Posterior cingulate gyrus (tissue), 11 donors: Measurements from ENCODE around the gene PAX5.

Experiments
- DNase-seq, 10 donors: peaks; one replicate each; pipeline versions ENCODE4 v3.0.0 to v3.0.0-alpha.2; 2020 to 2021; ENCODE audit warnings: mixed read lengths in 3 of 10
- intact Hi-C: fragments of 100-400 bp; cut with DNase I; formaldehyde crosslinking; loops from one replicate; pipeline ENCODE4 v1.15.1; 2023

The PAX5 gene

GRCh38 chr9:36937346-36937745 is 96.7 kb downstream of the PAX5 start:
- no peak for DNase-seq
- intact Hi-C loops = no loop called here

DNA sequence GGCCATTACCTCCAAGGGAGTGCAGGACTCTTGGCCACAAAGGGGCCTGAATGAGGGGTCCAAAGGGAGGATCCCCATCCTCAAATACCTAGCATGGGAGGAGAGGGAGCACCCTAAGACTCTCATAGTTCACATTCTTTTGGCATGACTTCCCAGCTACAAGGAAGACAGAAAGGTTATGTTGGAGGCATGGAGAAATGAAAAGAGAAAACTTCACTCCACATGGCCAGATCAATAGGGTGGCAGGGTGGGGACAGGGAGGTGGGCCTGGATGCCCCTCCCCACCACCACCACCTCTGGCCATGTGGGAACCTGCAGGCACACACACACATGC is 97.6 kb downstream of the PAX5 start:
- no peak for DNase-seq
- intact Hi-C loops = no loop called here

DNA sequence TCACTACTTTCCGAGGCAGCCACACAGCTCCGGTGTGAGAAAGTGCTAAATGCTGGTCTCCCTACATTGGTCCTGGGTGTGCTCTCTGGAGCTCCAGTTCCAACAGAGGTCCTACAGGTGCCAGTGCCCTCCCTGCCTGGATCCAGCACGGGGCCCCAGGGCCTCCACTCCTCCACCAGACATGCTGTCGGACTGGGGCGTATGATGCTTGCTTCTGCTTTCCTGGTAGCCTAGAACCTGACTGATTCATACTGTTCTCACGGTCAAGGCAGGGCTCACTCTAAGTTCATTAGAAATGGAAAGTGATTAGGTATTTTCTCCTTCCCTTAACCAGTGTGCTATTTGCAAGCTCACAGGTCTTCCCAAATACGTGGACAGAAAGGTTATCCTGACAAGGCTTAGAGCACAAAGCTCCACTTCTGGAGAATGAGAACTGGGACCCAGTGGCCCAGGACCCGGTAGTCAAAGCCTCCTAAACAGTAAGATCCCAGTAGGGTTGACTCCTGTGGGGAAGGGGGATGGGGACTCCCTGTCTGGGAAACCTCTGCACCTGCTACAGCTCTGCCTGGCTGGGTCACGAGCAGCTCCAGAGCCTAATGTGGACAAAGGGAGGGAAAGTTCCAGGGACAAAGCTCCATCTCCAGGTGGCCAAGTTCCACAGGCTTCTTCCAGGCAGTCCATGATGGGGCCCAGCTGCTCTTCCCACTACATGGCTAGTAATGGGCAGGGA is 98.1 kb downstream of the PAX5 start:
- no peak for DNase-seq
- intact Hi-C loops = no loop called here

GRCh38 chr9:36935332-36935731 is 98.7 kb downstream of the PAX5 start:
- DNase-seq = no peak
- intact Hi-C loops = no loop called here

GRCh38 chr9:36934478-36935065 is 99.5 kb downstream of the PAX5 start:
- no peak for DNase-seq
- intact Hi-C loops = no loop called here

- no peak for DNase-seq
Observed at GRCh38 chr9:36933676-36934215, 100.3 kb downstream of the PAX5 start.

GRCh38 chr9:36932198-36932597 is 101.9 kb downstream of the PAX5 start:
- no peak for DNase-seq
- intact Hi-C loops = no loop called here

More at GRCh38 chr9:36933676-36934215, 100.3 kb downstream of the PAX5 start:
- intact Hi-C loops = no loop called here

DNA sequence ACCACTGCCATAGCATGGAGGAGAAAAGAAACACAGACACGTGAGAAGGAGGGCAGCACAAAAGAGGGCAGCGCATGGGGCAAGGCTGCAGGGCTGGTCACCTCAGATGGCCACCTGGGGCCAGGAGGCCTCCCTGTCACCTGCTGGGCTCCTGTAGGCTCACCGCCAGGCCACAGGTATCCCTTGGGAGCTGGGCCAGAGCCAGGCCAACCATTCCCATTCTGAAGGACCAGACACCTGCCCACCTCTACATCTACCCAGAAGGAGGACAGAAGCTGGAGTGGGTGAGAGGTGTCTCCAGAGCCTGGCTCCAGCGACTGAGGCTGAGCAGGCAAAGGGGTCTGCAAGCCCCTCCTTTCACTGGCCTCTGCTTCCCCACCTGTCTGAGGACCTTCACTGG is 103.1 kb downstream of the PAX5 start:
- intact Hi-C loops = no loop called here
- DNase-seq = no peak

- intact Hi-C loops = no loop called here
- peak in 1 of 10 donors; percentile 35 for DNase-seq
Observed at GRCh38 chr9:36929350-36929675, 104.8 kb downstream of the PAX5 start.

GRCh38 chr9:36928670-36929349 is 105.3 kb downstream of the PAX5 start:
- peak in 1 of 10 donors; percentile 6 for DNase-seq
- intact Hi-C loops = no loop called here

DNA sequence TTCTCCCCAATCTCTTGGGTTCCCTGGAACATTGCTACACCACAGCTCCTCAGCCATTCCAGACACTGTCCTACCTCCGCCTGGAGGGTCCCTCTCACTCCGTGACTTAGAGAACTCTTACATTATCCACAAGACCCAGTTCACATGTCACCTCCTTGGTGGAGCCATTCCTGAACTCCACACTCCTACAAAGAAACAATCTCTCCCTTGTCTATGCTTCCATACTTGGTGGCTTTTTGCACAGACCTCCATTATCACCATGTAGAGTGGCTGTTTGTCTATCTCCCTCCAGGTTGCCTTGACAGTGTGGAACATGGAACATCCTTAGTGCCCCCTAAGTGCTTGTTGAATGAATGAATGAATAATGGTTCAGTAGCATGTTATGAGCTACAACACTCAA is 105.9 kb downstream of the PAX5 start:
- no peak for DNase-seq
- intact Hi-C loops = no loop called here

- DNase-seq = peak in 1 of 10 donors; percentile 18
- intact Hi-C loops = no loop called here
Observed at GRCh38 chr9:36924757-36925432, 109.2 kb downstream of the PAX5 start.

DNA sequence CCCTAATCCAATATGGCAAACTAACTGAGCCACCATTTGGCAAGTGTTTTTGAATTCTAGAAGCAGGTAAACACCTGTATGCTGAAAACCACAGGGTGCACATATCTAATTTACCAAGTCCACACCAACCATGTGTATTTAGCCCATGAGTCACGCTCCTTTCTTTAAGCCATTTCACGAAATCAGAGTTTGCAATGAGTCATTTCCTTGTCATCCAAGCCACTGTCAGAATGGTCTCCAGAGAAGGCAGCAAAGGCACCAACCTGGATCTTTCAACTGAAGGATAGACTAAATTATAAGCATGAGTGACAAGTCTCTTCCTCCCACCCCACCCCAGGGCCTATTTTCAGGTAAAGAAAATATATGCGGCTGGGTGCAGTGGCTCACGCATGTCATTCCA is 110.0 kb downstream of the PAX5 start:
- DNase-seq = no peak
- intact Hi-C loops = no loop called here

GRCh38 chr9:36923025-36923625 is 110.9 kb downstream of the PAX5 start:
- intact Hi-C loops = no loop called here
- DNase-seq = peak in 1 of 10 donors; percentile 50

GRCh38 chr9:36922548-36922947 is 111.5 kb downstream of the PAX5 start:
- intact Hi-C loops = no loop called here
- DNase-seq = peak in 1 of 10 donors; percentile 19

- no peak for DNase-seq
- intact Hi-C loops = no loop called here
Observed at GRCh38 chr9:36914212-36914577, 119.9 kb downstream of the PAX5 start.

DNA sequence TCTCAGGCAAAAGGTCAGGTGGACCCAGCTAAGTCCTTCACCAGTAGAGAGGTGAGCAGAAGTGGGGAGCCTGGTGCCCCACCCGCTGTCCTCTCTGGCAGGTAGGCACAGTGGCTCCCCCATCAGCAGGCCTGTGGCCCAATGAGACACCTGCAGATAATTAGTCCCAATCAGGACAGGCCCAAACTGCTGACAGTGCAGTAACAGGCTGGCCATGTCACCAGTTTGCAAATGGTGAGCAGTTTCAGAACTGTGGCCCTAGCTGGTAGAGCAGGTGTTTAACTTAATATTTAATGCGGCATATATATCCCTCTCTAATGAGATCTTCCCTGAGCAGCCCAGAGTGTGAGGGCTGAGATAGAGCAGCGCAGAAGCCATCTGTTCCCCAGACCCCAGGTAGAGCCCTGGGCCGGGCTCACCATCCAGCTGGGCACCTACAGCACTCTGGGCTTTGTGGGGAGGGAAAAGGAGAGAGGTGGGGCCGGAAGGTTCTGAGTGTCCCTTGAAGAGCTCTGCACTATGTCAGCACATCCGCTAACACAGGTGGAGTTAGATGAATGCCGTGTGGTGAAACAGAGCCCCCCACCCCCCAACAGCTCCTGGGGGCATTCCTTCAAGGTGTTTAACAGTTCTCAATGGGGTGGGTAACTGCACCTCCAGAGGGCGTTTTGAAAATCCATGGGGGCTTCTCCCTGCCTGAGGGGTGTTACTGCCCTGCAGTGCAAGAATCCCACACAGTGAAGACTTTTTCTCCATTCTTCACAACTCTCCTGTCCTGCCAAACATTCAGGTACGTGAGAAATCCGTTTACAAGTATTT is 120.5 kb downstream of the PAX5 start:
- DNase-seq = peak in 2 of 10 donors; percentile 39
- intact Hi-C loops = no loop called here

- intact Hi-C loops = no loop called here
- no peak for DNase-seq
Observed at GRCh38 chr9:36912620-36913019, 121.4 kb downstream of the PAX5 start.

- DNase-seq = peak in 1 of 10 donors; percentile 75
- intact Hi-C loops = no loop called here
Observed at GRCh38 chr9:36911601-36912412, 122.3 kb downstream of the PAX5 start.
